ENCODE results near the gene CST9.

CST9 gene

DNA sequence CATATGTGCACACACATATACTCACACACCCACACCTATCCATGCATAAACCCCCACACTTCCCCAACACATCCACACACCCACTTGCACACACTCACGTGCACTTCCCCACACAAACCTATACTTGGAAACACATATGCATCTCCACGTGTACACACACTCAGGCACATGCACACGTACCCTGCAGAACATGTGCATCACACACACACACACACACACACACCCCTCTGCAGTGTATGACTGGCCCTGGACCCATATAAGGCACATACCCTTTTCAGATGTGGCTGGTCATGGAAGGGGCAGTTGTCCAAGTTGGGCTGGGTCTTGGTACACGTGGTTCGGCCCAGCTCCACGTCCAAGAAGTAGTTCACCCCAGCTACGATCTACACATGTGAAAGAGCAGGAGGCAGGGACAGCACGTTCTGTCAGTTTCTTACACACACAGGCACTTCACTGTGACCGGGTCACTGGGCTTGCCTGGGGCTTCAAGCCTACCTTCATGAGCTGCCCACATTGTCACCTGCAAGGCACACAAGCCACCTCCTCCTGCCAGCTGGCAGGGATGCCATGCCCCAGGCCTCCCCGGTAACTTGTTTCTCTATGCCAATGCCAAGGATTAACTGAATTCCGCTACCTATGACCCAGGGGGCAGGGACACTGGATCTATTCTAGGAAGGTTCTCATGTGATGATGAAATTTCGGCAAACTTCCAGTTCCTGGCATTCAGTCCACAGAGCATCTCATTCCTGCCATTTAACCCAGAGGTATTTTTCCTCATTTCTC is 29.5 kb upstream of the CST9 start:
- H3K4me3 ChIP-seq (ENCODE audit: low read depth in 1 of 2, low read length in 2 of 2), result no peak overlapping the region
- ATAC-seq (ENCODE audit: insufficient read depth, low read depth), result no peak

DNA sequence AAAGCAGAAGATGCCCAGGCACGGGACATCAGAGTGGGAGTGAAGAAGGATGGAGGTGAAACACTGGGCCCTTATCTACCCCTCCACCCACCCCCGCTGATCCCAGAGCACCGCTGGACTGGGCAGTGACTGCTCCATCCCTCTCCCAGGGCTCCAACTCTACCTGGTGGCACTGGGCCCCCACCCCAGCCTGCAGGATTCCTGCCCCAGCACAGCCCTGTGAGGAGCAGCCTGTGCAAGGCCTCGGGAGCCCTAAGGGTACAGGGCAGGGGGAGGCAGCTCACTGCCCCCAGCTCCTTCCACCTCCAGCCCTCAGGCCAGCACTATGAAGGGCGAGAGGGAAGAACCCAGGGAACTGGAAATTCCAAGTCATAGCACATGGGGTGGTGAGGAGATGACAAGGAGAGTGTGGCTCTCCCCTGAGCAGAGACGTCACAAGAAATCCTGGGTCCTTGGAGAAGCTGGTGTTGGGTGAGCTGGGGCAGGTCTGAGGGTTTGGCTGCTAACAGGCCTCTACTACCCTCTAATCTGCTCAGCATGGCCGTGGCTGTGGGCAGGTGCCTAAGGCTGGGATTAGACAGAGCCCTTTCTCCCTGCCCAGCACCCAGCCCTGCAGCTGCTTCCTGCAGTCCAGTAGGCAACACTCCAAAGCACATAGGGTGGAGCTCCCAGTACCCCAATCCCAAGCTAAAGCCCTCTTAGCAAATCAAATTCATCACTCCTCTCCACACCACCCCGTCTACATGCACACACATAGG is 28.5 kb upstream of the CST9 start:
- Histone ChIP-seq H3K36me3 (ENCODE audit: insufficient read depth, low read length) (no peaks in the 10 kb centered on the region), H3K4me1 (ENCODE audit: insufficient read depth, low read length) (no peaks in the 10 kb centered on the region), H2AFZ (ENCODE audit: low read depth, low read length) (no peak overlapping the region), H3K27me3 (ENCODE audit: insufficient read depth, low read length, poor library complexity) (peaks cover 13% of the 10 kb centered on the region), H4K20me1 (ENCODE audit: insufficient read depth, low read length) (peaks cover 3% of the 10 kb centered on the region; the same call in 1 of the 2 replicates), H3K4me3 (ENCODE audit: low read depth in 1 of 2, low read length in 2 of 2) (no peak overlapping the region), H3K9ac (ENCODE audit: low read depth, low read length) (no peak overlapping the region), H3K79me2 (ENCODE audit: insufficient read depth, low read length) (no peaks in the 10 kb centered on the region), H3K27ac (ENCODE audit: low read length) (no peak overlapping the region), H3K9me3 (ENCODE audit: insufficient read depth, low read length, severe bottlenecking) (no peaks in the 10 kb centered on the region), H3K4me2 (ENCODE audit: insufficient read depth, low read length) (no peak overlapping the region)
- TF ChIP-seq, protein P1, sequence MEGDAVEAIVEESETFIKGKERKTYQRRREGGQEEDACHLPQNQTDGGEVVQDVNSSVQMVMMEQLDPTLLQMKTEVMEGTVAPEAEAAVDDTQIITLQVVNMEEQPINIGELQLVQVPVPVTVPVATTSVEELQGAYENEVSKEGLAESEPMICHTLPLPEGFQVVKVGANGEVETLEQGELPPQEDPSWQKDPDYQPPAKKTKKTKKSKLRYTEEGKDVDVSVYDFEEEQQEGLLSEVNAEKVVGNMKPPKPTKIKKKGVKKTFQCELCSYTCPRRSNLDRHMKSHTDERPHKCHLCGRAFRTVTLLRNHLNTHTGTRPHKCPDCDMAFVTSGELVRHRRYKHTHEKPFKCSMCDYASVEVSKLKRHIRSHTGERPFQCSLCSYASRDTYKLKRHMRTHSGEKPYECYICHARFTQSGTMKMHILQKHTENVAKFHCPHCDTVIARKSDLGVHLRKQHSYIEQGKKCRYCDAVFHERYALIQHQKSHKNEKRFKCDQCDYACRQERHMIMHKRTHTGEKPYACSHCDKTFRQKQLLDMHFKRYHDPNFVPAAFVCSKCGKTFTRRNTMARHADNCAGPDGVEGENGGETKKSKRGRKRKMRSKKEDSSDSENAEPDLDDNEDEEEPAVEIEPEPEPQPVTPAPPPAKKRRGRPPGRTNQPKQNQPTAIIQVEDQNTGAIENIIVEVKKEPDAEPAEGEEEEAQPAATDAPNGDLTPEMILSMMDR (IDR thresholded peaks at IDR 0.05; ENCODE audit: borderline replicate concordance, extremely low read depth, low read length, poor library complexity, severe bottlenecking), result no peak
- TF ChIP-seq EZH2 (IDR thresholded peaks at IDR 0.05; ENCODE audit: borderline replicate concordance, low read depth, low read length, severe bottlenecking), result no peak
- ATAC-seq (ENCODE audit: insufficient read depth, low read depth) (no peak), DNase-seq (no peak)

More for the DNA sequence above, 29.5 kb upstream of the CST9 start:
- Histone ChIP-seq H4K20me1 (ENCODE audit: insufficient read depth, low read length) (peaks cover 3% of the 10 kb centered on the region; the same call in 1 of the 2 replicates), H3K36me3 (ENCODE audit: insufficient read depth, low read length) (no peaks in the 10 kb centered on the region), H3K4me2 (ENCODE audit: insufficient read depth, low read length) (no peak overlapping the region), H3K27ac (ENCODE audit: low read length) (no peak overlapping the region), H2AFZ (ENCODE audit: low read depth, low read length) (no peak overlapping the region), H3K79me2 (ENCODE audit: insufficient read depth, low read length) (no peaks in the 10 kb centered on the region), H3K27me3 (ENCODE audit: insufficient read depth, low read length, poor library complexity) (peaks cover 12% of the 10 kb centered on the region), H3K9ac (ENCODE audit: low read depth, low read length) (no peak overlapping the region), H3K9me3 (ENCODE audit: insufficient read depth, low read length, severe bottlenecking) (no peaks in the 10 kb centered on the region), H3K4me1 (ENCODE audit: insufficient read depth, low read length) (no peaks in the 10 kb centered on the region)
- TF ChIP-seq, protein P1 (IDR thresholded peaks at IDR 0.05; ENCODE audit: borderline replicate concordance, extremely low read depth, low read length, poor library complexity, severe bottlenecking), result no peak
- no peak for TF ChIP-seq EZH2 (IDR thresholded peaks at IDR 0.05; ENCODE audit: borderline replicate concordance, low read depth, low read length, severe bottlenecking)
- DNase-seq, result no peak

GRCh38 chr20:23632711-23633573 is 27.2 kb upstream of the CST9 start:
- Histone ChIP-seq H3K27ac (ENCODE audit: low read length) (no peak overlapping the region), H3K4me1 (ENCODE audit: insufficient read depth, low read length) (no peaks in the 10 kb centered on the region), H3K4me2 (ENCODE audit: insufficient read depth, low read length) (no peak overlapping the region), H3K27me3 (ENCODE audit: insufficient read depth, low read length, poor library complexity) (peaks cover 16% of the 10 kb centered on the region), H2AFZ (ENCODE audit: low read depth, low read length) (no peak overlapping the region), H3K36me3 (ENCODE audit: insufficient read depth, low read length) (no peaks in the 10 kb centered on the region), H3K9me3 (ENCODE audit: insufficient read depth, low read length, severe bottlenecking) (no peaks in the 10 kb centered on the region), H3K9ac (ENCODE audit: low read depth, low read length) (no peak overlapping the region), H3K4me3 (ENCODE audit: low read depth in 1 of 2, low read length in 2 of 2) (no peak overlapping the region), H4K20me1 (ENCODE audit: insufficient read depth, low read length) (peaks cover 3% of the 10 kb centered on the region; the same call in 1 of the 2 replicates), H3K79me2 (ENCODE audit: insufficient read depth, low read length) (no peaks in the 10 kb centered on the region)
- no peak for ATAC-seq (ENCODE audit: insufficient read depth, low read depth)
- DNase-seq, result no peak
- TF ChIP-seq EZH2 (IDR thresholded peaks at IDR 0.05; ENCODE audit: borderline replicate concordance, low read depth, low read length, severe bottlenecking), result no peak
- TF ChIP-seq, protein P1 (IDR thresholded peaks at IDR 0.05; ENCODE audit: borderline replicate concordance, extremely low read depth, low read length, poor library complexity, severe bottlenecking), result no peak

Data from DND-41 (cell line).